Stimulated activated CD8-positive, alpha-beta memory T cell treated with anti-CD3 and anti-CD28 coated beads, Interleukin-4, amount 100 ng/mL, for 1 hour (primary cell): ENCODE data around the gene BACH1.
"Not testable (repeated sequence)": the region's sequence is repeated elsewhere in the genome, so short reads cannot be mapped to it uniquely, and the experiment has no call there.

ENCODE experiments used
- DNase-seq, 2 donors: peaks; one replicate each; pipeline ENCODE4 v3.0.0-alpha.2; 2020; ENCODE audit warnings: low read depth in 2 of 2, low spot score in 1 of 2

The BACH1 gene

DNA sequence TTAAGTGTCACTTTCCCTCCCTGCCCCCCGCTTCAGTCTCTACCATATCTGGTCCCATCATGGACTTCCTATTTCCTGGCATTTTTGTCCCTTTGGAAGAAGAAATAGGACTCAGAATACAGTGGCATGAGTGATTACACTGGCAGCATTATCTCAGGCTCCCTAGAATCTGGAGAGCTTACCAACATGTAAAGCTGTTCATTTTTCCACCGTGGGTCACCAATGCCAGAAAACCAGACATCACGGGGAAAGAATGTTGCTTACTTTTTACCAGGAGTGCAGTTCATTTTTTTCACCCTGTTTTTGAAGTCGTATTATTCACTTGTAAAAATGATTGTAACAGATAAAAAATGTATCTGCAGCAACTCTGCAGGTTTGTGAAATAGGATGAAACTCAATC lies 44.8 kb downstream of the BACH1 start:
- DNase-seq: no peak

DNA sequence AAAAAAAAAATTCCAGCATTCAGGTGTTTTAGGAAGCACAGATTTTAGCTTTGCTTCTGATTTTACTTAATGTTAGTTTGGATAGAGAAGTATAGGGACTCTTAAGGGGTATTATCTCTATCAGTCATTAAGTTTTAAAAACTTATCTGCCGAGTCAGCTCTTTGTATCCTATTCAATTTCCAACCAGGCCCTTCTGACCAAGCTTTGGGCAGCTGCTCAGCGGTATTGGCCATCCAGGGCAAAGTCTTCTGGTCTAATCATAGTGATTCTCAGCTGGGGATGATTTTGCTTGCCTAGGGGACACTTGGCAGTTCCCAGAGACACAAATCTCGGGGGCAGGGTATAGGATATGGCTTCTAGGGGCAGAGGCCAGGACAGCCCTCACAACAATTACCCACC lies 47.6 kb downstream of the BACH1 start:
- no peak for DNase-seq

DNA sequence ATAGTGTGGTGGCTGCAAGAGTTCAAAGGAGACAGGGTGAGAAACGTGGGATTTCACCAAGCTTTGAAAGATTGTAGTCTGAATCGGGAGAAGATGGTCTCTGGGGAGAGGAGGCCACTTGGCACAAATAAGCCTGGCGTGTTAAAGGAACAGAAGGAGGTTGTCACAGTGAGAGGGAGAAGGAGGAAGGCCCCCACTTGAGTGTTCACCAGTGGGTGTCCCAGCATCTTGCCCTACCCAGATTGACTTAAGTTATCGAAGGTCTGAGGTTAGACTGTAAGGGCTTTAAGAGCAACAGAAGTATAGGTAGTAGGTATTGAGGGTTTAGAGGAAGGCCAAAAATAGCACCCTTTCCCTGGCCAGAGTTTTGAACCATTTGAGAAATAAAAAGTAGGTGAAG lies 48.0 kb downstream of the BACH1 start:
- DNase-seq: no peak

DNA sequence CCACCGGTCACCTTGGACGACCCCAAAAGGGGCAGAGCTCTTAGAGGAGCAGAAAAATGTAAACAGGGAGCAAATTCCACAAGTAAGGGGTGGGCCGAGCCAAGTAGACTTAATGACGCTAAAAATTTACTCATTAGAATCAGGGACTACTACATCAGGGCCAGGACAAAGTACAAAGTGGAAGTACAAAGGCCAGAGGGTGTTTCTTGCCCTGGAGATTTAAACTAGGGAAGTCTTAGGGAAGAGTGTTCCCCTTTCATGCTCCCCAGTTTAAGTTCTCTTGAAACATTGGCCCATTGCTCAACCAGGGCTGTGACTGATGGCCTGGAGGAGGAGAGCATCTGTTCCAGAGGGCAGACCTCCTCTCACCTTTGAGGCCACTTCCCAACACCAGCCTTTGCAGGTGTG lies 48.6 kb downstream of the BACH1 start:
- DNase-seq: no peak

DNA sequence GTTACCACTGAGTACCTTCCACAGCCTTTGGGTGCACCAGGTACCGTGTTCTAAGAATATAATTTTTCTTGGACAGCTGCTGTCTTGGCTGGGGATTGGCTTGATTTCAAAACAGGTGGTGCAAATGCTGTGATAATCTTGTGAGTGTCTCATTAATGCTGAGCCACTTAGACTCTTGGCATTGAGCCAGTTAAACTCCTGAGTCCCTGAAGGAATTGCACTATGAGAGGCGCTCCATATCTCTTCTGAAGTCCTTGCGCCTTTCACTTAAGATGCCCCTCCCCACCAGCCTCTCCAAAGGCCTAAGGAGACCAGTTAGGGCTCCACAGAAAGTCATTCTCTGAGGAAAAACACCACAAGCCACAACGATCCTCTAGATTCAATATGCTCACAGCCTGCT lies 51.0 kb downstream of the BACH1 start:
- DNase-seq: no peak

DNA sequence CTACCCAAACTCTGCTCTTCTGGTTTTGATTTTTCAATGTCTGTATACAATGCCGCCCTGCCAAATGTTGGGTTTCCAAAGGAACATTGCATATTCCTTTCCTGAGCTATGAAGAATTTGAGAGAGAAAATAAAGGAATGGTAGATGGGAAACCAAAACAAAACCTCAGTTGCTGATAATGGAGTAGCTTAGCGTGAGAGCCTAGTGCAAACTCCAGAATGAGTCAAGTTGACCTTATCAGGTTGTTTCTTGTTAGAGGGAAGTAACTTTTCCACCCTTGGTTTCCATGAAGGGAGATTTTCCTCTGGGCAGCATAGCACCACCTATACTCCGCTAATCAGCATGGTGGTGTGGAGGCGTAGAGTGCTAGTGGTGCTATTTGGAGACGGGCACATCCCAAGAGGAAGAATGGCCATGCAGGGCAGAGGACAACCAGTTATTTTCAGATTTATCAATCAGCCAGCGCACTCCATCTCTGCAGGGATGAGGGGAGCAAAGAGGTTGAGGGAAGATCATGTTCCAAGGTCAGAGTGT lies 51.6 kb downstream of the BACH1 start:
- no peak for DNase-seq

DNA sequence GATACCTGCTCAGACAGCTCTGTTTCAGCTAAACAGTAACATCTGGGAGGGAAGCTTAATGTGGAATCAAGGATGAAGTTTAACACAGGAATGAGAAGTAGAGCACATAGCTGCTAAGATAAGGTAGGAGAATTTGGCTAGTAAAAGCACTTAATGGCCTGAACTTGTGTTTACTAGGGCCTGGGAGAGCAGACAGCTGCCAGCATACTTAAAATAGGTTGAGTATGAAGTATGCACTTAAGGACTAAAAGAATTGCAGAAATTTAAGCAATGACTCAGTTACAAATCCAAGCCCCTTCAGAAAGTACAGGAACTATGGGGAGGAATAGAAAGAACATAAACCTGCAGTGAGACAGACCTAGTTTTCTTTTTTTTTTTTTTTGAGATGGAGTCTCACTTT lies 53.0 kb downstream of the BACH1 start:
- no peak for DNase-seq

DNA sequence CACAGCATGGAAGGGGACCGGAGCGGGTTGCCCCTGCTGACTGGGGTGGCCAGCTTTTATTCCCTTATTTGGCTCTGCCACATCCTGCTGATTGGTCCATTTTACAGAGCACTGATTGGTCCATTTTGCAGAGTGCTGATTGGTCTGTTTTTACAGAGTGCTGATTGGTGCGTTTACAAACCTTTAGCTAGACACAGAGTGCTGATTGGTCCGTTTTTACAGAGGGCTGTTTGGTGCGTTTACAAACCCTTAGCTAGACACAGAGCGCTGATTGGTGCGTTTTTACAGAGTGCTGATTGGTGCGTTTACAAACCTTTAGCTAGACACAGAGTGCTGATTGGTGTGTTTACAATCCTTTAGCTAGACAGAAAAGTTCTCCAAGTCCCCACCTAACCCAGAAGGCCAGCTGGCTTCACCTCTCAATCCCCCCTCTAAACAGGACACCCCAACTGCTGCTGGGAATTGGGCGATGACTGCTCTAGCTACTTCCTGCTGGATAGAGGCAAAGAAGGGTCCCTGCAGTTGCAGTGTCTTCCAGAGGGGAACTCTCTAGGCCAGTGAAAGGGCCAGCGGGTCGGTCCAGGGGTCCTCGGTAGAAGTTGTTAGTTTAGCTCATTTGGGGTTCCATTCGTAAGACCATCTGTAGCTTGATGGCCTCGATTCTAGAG lies 56.5 kb downstream of the BACH1 start:
- not testable (repeated sequence) for DNase-seq

DNA sequence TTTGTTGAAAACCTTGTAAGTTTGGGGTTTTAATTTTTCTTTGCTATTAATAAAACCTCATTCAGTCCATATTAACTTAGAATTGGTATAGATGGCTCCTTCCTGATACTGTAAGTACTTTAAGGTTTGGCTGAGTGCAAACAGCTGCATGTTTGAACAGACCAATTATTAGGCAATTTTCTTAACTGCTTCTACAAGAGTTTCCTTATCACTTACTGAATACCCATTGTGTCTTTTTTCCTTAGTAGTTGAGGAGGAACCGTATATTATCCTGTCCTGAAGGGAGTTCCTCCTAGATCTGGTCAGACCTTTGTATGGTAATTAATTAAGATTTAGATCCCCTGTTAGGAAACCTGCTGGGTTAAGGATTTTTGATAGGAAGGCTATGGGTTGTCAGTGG lies 57.6 kb downstream of the BACH1 start:
- not testable (repeated sequence) for DNase-seq

DNA sequence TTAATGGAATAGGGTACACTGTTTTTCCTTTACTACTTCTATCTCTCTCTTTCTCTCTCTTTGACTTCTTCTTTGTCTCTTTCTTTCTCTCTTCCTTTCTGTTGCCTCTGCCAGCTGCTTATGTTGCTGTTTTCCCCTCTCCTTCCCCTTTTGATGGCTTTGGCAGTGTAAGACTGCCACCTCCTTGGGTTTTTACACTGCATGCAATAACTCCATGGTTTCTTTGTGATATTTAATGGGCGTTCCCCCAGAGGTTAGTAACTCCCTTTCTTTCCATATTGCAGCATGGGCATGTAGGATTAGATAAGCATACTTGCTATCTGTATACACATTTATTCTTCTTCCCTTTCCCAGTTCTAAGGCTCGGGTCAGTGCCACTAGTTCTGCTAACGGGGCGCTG lies 58.1 kb downstream of the BACH1 start:
- not testable (repeated sequence) for DNase-seq

DNA sequence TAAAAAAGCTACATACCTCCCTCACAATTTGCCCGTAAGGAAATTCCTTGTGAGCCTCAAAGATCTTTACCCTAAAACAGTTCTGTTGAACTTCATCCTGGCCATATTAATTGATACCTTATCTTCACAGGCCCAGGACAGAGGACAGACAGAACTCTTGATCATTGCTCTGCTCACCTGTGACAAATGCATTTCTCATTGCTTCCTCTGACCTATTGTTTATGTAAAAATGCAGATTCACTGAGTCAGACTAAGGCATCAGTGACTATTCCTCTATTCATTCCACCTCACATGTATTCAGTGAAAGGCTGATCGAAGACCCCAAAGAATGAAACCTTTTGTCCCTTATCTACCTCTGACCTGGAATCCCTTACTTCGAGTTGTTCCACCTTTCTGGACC lies 61.0 kb downstream of the BACH1 start:
- DNase-seq: no peak

DNA sequence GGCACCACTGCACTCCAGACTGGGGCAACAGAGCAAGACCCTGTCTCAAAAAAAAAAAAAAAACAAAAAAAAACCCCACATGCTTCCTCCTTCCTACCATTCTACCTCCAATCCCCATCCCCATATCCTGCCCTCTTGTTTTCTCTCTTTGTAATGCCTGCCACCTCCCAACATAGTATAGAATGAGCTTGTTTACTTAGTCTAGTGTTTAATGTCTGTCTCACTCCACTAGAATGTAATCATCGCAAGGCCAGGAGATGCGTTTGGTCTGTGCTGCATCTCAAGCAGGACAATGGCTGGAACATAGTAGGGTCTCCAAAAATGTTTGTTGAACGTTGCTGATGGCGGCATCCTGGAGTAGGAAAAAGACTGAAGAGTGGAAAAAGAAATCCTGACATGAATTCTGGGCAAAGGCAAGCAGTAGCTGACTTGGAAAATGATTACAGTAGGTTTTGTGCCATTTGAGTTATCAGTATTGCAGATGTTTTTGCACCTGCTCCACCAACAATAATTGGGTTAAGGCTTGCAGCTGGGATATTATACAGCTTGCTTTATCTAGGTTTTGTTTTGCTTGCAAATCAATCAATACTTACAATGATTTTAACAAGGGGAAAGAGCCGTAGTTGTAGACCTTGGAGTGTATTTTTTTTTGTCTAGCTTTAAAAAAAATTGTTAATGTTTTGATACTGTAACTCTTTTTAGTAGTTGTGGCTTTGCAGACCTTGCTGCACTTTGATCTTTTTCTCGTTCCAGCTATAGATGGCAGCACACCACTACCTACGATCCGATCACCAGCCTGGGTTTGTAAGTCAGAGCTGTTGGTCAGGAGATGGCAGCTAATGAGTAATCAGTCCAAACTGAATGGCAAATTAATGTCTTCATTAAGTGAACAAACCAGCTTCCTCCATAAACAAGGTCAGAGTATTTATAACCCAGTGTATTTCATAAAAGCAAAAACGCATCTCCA lies 62.4 kb downstream of the BACH1 start:
- no peak for DNase-seq

DNA sequence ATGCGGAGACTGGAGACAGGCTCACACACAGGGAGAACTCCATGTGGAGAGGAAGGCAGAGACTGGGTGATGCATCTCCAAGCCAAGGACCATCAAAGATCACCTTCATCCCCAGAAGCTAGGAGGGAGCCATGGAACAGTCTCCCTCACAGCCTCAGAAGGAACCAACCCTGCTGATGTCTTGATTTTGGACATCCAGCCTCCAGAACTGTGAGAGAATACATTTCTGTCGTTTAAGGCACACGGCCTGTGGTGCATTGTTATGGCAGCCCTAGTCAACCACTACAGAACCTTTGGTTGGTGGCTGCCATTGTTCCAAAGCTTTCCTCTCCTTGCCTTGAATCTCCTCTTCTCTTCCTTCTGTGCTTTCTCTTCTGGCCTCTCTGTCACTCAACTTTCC lies 64.0 kb downstream of the BACH1 start:
- no peak for DNase-seq

DNA sequence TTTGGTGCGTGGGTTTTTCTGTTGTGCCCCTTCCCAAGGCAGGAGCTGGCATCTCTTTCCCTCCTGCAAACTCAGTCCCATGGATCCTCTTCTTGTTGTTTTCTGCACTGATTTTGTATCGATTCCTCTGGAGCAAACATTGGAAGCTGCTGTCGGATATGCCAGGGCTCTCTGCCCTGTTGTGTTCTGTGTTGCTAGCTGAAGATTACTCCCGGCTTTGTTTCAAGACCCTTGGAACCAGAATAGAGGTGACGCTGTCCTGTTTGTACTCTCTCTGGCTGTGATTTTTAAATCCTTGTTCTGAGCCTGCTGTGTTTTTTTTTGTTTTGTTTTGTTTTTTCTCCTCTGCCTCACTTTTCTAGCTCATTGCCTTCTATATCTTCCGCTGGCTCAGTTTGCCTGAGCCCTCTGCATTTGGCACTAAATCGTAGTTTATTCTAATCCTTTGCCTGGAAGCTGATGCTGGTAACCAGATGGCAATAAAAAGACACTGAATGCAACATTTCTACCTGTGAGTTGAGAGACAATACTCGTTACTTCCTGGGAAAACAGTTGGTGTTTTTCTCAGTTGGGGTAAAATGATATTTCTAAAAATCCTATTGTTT lies 67.0 kb downstream of the BACH1 start:
- no peak for DNase-seq

DNA sequence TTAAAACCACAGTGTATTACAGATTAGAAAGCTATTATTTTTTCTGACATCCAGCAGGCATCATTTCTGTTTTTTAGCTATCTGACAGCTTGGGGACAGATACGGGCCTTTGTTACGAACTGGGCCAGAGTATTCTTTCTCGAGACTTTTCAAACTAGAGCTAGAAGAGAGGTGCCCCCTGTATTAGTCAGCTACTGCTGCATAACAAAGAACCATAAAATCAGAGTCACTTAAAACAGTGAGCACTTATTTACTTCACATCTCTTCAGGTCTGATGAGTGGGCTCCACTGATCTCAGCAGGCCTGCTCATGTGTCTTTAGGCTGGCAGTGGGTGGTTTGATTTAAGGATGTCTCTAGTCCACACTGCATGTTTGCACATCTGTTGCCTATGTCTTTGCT lies 67.8 kb downstream of the BACH1 start:
- no peak for DNase-seq

DNA sequence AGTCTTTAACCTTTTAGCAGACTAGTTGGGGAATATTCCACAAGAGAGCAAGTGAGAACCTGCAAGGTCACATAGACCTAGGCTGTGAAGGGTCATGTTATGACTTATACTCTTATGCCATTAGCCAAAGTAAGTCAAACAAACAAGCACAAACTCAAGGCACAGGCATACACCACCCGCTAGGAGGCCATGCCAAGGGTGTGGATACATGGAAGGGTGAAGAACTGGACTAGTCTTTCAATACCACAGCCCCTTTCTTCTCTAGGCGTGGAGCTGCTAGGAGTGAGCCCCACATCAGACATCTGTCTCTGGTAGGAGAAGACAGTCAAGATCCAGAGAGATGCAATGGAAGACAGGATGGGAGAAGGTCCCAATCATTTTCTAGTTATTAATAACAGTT lies 68.6 kb downstream of the BACH1 start:
- no peak for DNase-seq

DNA sequence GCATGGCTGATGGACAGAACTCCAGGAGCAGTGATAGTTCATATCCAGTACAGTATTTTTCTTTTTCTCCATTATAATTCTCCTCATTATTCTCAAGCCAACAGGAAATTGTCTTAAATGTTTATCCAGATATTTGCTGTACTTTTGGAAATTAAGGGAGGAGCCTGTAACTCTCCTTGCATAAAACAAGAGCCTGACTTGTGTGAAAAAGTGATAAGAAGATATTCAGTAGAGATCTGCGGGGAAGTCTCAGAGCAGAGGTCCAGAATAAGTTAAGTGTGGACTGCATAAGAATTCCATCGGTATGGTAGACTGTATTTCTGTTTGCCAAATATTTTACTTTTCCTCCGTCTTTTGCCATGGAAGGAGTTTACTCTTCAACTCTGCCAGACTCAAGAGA lies 70.2 kb downstream of the BACH1 start:
- DNase-seq: no peak

DNA sequence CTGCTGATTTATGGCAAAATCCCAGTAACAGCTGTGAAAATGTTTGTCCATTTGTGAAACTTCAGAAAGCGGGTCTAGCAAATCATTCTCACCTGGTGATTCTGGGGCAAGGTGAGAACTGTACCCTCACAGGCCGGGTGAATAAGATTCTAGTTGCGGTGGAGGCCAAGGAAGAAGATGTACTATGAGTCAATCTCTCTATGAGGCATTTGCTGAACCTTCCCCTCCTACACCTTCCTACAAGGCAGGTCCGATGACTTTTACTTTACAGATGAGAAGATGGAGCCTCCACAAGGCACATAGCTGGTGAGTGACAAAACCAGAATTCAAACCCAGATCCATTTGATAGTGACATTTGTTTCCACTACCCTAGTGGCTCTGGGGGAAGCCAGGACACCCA lies 72.7 kb downstream of the BACH1 start:
- DNase-seq: no peak

DNA sequence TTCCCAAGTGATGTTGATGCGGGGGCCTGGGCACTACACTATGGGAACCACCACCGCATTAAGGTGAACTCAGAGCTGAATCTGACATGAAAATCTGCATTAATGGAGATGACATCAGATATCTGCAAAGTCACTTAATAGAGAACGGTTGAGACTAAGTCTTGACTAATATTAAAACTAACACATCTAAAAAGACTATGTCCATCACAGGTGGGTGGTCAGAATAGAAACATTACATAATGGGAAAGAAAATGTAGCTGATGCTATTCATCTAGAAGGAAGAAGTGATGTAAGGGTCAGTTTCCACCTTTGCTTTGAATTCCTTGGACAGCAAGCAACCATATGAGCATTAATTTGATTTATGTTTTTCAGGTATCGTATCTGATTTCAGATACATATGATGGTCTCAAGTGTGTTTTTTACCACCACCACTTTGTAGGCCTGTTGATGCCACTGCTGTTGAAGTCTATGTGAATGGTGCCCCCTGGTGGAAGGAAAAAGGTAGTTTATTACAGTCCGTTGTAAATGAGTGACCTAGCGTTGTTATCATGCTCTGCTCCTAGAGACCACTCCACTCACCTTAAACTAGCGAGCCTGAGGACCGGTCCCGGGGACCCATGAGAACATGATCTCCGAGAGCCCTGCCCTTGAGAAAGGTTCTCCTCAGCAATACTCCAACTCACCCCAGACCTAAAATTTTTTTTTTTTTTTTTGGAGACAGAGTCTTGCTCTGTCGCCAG lies 73.5 kb downstream of the BACH1 start:
- peak in 1 of 2 donors; percentile 7 for DNase-seq

DNA sequence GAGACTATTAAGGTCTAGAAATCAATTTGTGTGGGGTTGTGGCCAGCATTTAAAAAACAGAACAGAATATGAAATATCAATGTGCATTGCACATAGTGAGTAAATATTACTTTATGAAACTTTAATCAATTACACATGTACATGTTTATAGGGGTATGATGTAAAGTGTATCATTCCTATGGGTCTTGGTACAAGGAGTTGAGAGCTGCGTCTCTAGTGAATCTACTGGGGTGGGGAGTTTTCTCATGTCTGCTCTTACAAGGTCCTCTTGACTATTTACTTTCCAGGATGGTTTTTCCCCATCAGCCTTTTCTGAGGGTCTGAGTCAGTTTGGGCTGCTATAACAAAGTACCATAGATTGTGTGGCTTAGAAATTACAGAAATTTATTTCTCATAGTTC lies 75.8 kb downstream of the BACH1 start:
- no peak for DNase-seq

DNA sequence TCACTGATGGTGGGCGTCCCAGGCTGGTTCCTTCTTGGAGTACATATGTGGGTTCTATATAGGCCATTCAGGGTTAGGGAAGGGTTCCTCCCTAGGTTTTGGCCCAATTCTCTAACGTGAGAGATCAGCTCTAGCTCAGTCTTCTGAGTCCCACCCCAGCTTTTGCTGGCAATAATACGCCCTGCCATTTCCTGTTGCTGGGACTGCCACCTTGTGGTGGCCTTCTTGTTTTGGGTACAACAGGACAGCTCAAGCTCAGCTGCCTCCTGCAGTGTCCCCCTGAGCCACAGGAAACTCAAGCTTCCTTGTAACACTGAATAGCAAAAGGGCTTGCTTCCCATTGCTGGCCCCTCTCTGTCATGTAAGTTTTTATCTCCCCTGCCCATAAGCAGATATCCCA lies 77.8 kb downstream of the BACH1 start:
- peak in 1 of 2 donors; percentile 17 for DNase-seq
